C4-2B (cell line): ENCODE results near the gene BRI3.

Source experiments
- H3K27ac ChIP-seq: fragments of 450-650 bp; 2 replicates; pipeline ENCODE4 v1.5.1; 2017
- ZFX ChIP-seq: fragments of 450-650 bp; IDR thresholded peaks from 2 replicates; pipeline ENCODE4 v1.6.1; 2017
- TF ChIP-seq, protein P1 (sequence below): fragments of 450-650 bp; conservative IDR thresholded peaks from 2 replicates; pipeline ENCODE4 v1.5.1; 2017; ENCODE audit warnings: mild to moderate bottlenecking

The BRI3 gene

DNA sequence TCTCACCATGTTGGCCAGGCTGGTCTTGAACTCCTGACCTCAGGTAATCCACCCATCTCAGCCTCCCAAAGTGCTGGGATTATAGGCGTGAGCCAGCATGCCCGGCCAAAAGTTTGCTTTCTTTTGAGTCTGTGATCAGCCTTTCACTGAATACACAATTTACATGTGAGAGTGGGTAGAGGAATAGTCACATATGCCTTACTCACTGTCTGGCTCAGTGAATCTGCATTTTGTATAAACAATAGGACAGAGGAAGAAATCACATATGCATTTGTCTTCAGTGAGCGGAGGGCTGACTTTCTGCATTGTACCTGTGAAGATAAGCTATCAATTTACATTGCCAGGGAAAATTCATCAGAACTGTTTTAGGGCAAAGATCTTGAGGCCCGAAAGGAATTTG lies 27.0 kb upstream of the BRI3 start:
- H3K27ac ChIP-seq: no peak overlapping the region
- TF ChIP-seq, protein P1, sequence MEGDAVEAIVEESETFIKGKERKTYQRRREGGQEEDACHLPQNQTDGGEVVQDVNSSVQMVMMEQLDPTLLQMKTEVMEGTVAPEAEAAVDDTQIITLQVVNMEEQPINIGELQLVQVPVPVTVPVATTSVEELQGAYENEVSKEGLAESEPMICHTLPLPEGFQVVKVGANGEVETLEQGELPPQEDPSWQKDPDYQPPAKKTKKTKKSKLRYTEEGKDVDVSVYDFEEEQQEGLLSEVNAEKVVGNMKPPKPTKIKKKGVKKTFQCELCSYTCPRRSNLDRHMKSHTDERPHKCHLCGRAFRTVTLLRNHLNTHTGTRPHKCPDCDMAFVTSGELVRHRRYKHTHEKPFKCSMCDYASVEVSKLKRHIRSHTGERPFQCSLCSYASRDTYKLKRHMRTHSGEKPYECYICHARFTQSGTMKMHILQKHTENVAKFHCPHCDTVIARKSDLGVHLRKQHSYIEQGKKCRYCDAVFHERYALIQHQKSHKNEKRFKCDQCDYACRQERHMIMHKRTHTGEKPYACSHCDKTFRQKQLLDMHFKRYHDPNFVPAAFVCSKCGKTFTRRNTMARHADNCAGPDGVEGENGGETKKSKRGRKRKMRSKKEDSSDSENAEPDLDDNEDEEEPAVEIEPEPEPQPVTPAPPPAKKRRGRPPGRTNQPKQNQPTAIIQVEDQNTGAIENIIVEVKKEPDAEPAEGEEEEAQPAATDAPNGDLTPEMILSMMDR: no peak
- no peak for TF ChIP-seq ZFX

DNA sequence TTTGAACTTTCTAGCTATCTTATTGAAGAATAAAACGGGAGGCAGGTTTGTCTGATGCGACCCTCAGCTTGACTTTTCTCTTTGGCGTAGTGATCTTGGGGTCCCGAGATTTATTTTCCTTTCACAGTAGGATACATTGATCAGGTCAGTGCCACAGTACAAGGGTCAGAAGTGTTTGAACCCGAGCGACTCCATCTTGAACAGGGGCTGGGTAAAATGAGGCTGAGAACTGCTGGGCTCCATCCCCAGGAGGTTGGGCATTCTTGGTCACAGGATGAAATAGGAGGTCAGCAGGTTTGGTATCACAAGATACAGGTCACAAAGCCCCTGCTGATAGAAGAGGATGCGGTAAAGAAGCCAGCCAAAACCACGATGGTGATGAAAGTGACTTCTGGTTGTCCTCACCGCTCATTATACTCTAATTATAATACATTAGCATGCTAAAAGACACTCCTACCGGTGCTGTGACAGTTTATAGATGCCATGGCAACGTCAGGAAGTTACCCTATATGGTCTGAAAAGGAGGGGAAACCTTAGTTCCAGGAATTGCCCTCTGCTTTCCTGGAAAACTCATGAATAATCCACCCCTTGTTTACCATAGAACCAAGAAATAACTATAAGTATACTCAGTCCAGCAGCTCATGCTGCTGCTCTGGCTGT lies 26.4 kb upstream of the BRI3 start:
- no peak overlapping the region for H3K27ac ChIP-seq
- TF ChIP-seq, protein P1: no peak
- TF ChIP-seq ZFX: no peak

DNA sequence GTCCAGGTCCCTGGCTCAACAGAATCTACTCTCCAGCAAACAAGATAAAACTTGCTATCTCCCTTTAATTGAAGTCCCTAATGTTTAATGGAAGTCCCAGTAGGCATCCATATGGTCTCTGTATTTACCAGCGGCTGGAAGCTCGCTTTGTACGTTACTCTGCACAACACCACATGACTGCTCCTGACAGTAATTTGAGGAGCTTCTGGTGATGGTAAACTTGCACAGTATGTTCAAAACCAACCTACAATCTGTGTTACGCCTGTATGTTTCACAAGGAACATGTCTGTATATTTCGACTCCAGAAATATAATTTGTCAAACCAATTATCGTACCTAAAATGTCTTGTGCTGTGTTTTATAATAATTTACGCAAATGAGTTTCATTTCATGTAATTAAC lies 25.1 kb upstream of the BRI3 start:
- no peak for TF ChIP-seq ZFX
- TF ChIP-seq, protein P1: no peak

DNA sequence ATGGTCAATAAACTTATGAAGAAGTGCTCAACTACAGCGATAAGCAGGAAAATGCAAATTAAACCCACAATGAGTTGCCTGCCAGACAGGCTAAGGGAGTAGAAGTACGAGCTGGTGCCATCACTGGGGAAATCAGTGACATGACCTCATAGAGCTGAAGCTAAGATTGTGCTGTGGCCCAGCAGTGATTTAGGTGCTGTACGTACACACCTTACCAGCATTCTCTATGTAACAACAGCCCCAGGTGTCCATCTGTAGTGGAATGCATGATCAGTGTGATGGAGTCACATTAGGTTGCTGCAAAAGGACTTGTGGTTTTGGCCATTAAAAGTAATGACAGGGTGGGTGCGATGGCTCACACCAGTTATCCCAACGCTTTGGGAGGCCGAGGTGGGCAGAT lies 23.8 kb upstream of the BRI3 start:
- no peak overlapping the region for H3K27ac ChIP-seq
- no peak for TF ChIP-seq ZFX
- TF ChIP-seq, protein P1: no peak

More for the DNA sequence above, 25.1 kb upstream of the BRI3 start:
- no peak overlapping the region for H3K27ac ChIP-seq

DNA sequence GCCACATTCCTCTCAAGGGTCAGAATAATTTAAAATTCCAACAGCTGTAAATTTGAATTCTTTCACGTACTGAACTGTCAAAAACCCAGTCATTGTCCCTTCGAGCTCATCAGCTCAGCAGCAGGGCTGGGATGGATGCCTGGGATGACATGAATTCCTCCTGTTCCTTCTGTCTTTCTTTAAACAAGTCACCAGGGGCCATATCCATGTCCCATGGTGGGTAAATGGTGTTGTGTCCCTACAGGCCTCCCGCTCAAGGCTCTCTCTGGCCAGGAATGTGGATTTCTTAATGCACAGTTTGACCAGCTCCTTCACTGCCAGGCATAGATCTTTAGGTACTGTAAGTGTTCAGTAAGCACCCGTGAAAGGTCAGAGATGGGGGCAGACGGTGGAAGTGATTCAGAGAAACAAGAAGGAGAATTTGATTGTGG lies 15.6 kb upstream of the BRI3 start:
- no peak overlapping the region for H3K27ac ChIP-seq
- TF ChIP-seq, protein P1: no peak
- TF ChIP-seq ZFX: no peak

DNA sequence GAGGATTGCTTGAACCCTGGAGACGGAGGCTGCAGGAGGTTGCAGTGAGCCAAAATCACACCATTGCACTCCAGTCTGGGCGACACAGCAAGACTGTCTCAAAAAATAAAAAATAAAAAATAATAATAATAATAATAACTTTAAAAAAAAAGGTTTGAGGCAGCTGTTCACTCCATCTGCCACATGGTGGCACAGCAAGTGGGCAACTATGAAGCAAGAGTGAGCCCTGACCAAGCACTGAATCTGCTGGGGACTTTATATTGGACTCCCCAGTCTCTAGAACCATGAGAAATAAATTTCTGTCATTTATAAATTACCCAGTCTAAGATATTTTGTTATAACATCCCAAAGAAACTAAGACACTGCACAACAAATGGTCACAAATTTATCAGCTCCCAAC lies 14.6 kb upstream of the BRI3 start:
- no peak overlapping the region for H3K27ac ChIP-seq
- no peak for TF ChIP-seq ZFX
- TF ChIP-seq, protein P1: no peak; the same call in 1 of the 2 replicates

DNA sequence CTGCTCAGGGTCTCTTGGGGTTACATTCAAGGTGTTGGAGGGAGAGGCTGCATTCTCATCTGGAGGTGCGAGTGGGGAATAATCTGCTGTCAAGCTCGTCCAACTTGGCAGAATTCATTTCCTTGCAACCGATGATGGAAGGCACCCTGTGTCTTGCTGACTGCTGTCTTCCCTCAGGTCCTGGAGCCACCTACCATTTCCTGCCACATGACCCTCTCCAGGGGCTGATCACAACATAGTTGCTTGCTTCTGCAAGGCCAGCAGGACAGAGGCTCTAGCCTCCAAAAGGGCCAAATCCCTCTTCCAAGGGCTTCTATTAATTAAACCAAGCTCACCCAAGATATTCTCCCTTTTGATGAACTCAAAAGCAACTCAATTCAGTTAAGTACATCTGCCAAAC lies 14.2 kb upstream of the BRI3 start:
- TF ChIP-seq, protein P1: no peak
- no peak for TF ChIP-seq ZFX
- no peak overlapping the region for H3K27ac ChIP-seq
